Stimulated activated naive B cell treated with anti-CD40 and anti-IgM and Interleukin-4, amounts not matched to agents 10 μg/mL and 1 μg/mL and 100 μg/mL, for 72 hours (primary cell): ENCODE results near the gene KIF25.

Experiments
- ATAC-seq, 2 donors: fragments of 150-1000 bp; cut with Tn5 transposase; replicated peaks; 2 replicates each; pipeline ENCODE4 v1.10.0; 2021; ENCODE audit warnings: moderate library complexity in 1 of 2
- DNase-seq: peaks from one replicate; pipeline ENCODE4 v3.0.0; 2021
- H3K27ac Mint-ChIP-seq: one replicate; pipeline ENCODE4 v1.8.0; 2022; ENCODE audit warnings: mild to moderate bottlenecking, mixed read lengths
- H3K27me3 Mint-ChIP-seq, 2 donors: one replicate each; pipeline ENCODE4 v1.8.0; 2022; ENCODE audit warnings: mixed read lengths in 2 of 2
- H3K36me3 Mint-ChIP-seq, 2 donors: one replicate each; pipeline ENCODE4 v1.8.0; 2022; ENCODE audit warnings: mixed read lengths in 2 of 2, mild to moderate bottlenecking in 1 of 2
- H3K4me1 Mint-ChIP-seq, 2 donors: one replicate each; pipeline ENCODE4 v1.8.0; 2022; ENCODE audit warnings: mixed read lengths in 2 of 2, mild to moderate bottlenecking in 1 of 2
- H3K4me3 Mint-ChIP-seq, 2 donors: one replicate each; pipeline ENCODE4 v1.8.0; 2022; ENCODE audit warnings: mild to moderate bottlenecking in 2 of 2, mixed read lengths in 2 of 2, moderate library complexity in 1 of 2
- H3K9me3 Mint-ChIP-seq, 2 donors: one replicate each; pipeline ENCODE4 v1.8.0; 2022; ENCODE audit warnings: mixed read lengths in 2 of 2, mild to moderate bottlenecking in 1 of 2

The KIF25 gene

GRCh38 chr6:168087436-168088160, 90.1 kb downstream of the KIF25 start:
- Mint-ChIP-seq H3K36me3 (peaks cover 0 to 3% of the 10 kb centered on the region in 2 donors), H3K4me3 (no peak overlapping the region)

GRCh38 chr6:168088161-168089053, 90.9 kb downstream of the KIF25 start:
- Mint-ChIP-seq H3K4me3 (no peak overlapping the region), H3K27ac (no peak overlapping the region), H3K27me3 (no peaks in the 10 kb centered on the region), H3K36me3 (peaks cover 0 to 3% of the 10 kb centered on the region in 2 donors), H3K4me1 (no peaks in the 10 kb centered on the region), H3K9me3 (peaks cover 7 to 9% of the 10 kb centered on the region in 2 donors)
- ATAC-seq (no peak), DNase-seq (no peak)

More at GRCh38 chr6:168087436-168088160, 90.1 kb downstream of the KIF25 start:
- no peak for ATAC-seq
- H3K27me3 Mint-ChIP-seq: no peaks in the 10 kb centered on the region
- peaks cover 4 to 6% of the 10 kb centered on the region in 2 donors for H3K9me3 Mint-ChIP-seq
- H3K27ac Mint-ChIP-seq: no peak overlapping the region
- DNase-seq: no peak
- H3K4me1 Mint-ChIP-seq: no peaks in the 10 kb centered on the region

- H3K27ac Mint-ChIP-seq: no peak overlapping the region
- no peaks in the 10 kb centered on the region for H3K27me3 Mint-ChIP-seq
- H3K36me3 Mint-ChIP-seq: peaks cover 0 to 3% of the 10 kb centered on the region in 2 donors
- peaks cover 7 to 9% of the 10 kb centered on the region in 2 donors for H3K9me3 Mint-ChIP-seq
- DNase-seq (no peak), ATAC-seq (no peak)
- H3K4me1 Mint-ChIP-seq: no peaks in the 10 kb centered on the region
- no peak overlapping the region for H3K4me3 Mint-ChIP-seq
Measured at GRCh38 chr6:168089186-168090063, 92.0 kb downstream of the KIF25 start.

- peaks cover 7 to 9% of the 10 kb centered on the region in 2 donors for H3K9me3 Mint-ChIP-seq
- H3K4me3 Mint-ChIP-seq: no peak overlapping the region
- H3K4me1 Mint-ChIP-seq: no peaks in the 10 kb centered on the region
- no peak overlapping the region for H3K27ac Mint-ChIP-seq
- H3K27me3 Mint-ChIP-seq: no peaks in the 10 kb centered on the region
- peaks cover 0 to 3% of the 10 kb centered on the region in 2 donors for H3K36me3 Mint-ChIP-seq
- DNase-seq (no peak), ATAC-seq (no peak)
Measured at GRCh38 chr6:168090064-168090690, 92.7 kb downstream of the KIF25 start.

GRCh38 chr6:168090706-168091105, 93.2 kb downstream of the KIF25 start:
- H3K36me3 Mint-ChIP-seq: peaks cover 0 to 3% of the 10 kb centered on the region in 2 donors
- peaks cover 7 to 9% of the 10 kb centered on the region in 2 donors for H3K9me3 Mint-ChIP-seq
- no peak overlapping the region for H3K27ac Mint-ChIP-seq
- ATAC-seq (no peak), DNase-seq (no peak)
- no peaks in the 10 kb centered on the region for H3K4me1 Mint-ChIP-seq
- H3K4me3 Mint-ChIP-seq: no peak overlapping the region
- no peaks in the 10 kb centered on the region for H3K27me3 Mint-ChIP-seq

- ATAC-seq (no peak), DNase-seq (no peak)
- no peaks in the 10 kb centered on the region for H3K4me1 Mint-ChIP-seq
- H3K9me3 Mint-ChIP-seq: peaks cover 7 to 9% of the 10 kb centered on the region in 2 donors
- no peak overlapping the region for H3K27ac Mint-ChIP-seq
- H3K36me3 Mint-ChIP-seq: peaks cover 0 to 3% of the 10 kb centered on the region in 2 donors
- no peaks in the 10 kb centered on the region for H3K27me3 Mint-ChIP-seq
- H3K4me3 Mint-ChIP-seq: no peak overlapping the region
Measured at GRCh38 chr6:168091381-168092264, 94.2 kb downstream of the KIF25 start.

GRCh38 chr6:168092541-168092940, 95.1 kb downstream of the KIF25 start:
- Mint-ChIP-seq H3K4me3 (no peak overlapping the region), H3K27me3 (peaks cover 0 to under 1% of the 10 kb centered on the region in 2 donors), H3K36me3 (peaks cover 0 to 3% of the 10 kb centered on the region in 2 donors), H3K27ac (no peak overlapping the region), H3K4me1 (no peaks in the 10 kb centered on the region), H3K9me3 (peaks cover 7 to 9% of the 10 kb centered on the region in 2 donors)
- no peak for ATAC-seq
- DNase-seq: no peak

- H3K4me1 Mint-ChIP-seq: no peaks in the 10 kb centered on the region
- peaks cover 7 to 9% of the 10 kb centered on the region in 2 donors for H3K9me3 Mint-ChIP-seq
- peaks cover 0 to 4% of the 10 kb centered on the region in 2 donors for H3K27me3 Mint-ChIP-seq
- ATAC-seq (no peak), DNase-seq (no peak)
- peaks cover 0 to 3% of the 10 kb centered on the region in 2 donors for H3K36me3 Mint-ChIP-seq
- H3K27ac Mint-ChIP-seq: no peak overlapping the region
- H3K4me3 Mint-ChIP-seq: no peak overlapping the region
Measured at GRCh38 chr6:168093071-168093505, 95.6 kb downstream of the KIF25 start.

GRCh38 chr6:168093634-168094033, 96.2 kb downstream of the KIF25 start:
- H3K27ac Mint-ChIP-seq: no peak overlapping the region
- peaks cover 7 to 9% of the 10 kb centered on the region in 2 donors for H3K9me3 Mint-ChIP-seq
- no peak overlapping the region for H3K4me3 Mint-ChIP-seq
- no peak for ATAC-seq
- peaks cover 4 to 5% of the 10 kb centered on the region in 2 donors for H3K27me3 Mint-ChIP-seq
- no peaks in the 10 kb centered on the region for H3K4me1 Mint-ChIP-seq
- peaks cover 0 to 3% of the 10 kb centered on the region in 2 donors for H3K36me3 Mint-ChIP-seq
- no peak for DNase-seq
